Left renal cortex interstitium (tissue), 4 donors: ENCODE data around the gene CEND1. TPM values are rescaled to one million over a fixed set of nuclear protein-coding genes. Genes with fewer than 3 reads are reported as not detected.

Experiments used
- polyA plus RNA-seq, 4 donors: library from polyadenylated mRNA; unstranded; fragments of 120-200 nt; gene quantifications; one replicate each; pipeline ENCODE4 v1.2.1, GENCODE V29; 2013; ENCODE audit not compliant: insufficient read length in 4 of 4

CEND1 gene
- polyA plus RNA-seq, 4 donors = 0.28 to 1.3 (median 0.99) TPM

Other genes with a start within 250 kb of the CEND1 start
- 1 to 10 TPM; 3.0 to 7.3 (median 4.7) TPM for gene LMNTD2, start 229.4 kb downstream of the CEND1 start, polyA plus RNA-seq
- gene RASSF7, start 229.1 kb downstream of the CEND1 start, polyA plus RNA-seq = 10 to 100 TPM; 36.8 to 71.6 (median 58.8) TPM
- gene PHRF1, start 213.6 kb downstream of the CEND1 start, polyA plus RNA-seq = 10 to 100 TPM; 18.3 to 33.3 (median 26.8) TPM
- gene IRF7, start 174.1 kb downstream of the CEND1 start, polyA plus RNA-seq = 10 to 100 TPM in 3 of 4 donors, 1 to 10 TPM in 1; 5.4 to 15.4 (median 12.5) TPM
- 10 to 100 TPM; 24.9 to 49.2 (median 41.9) TPM for gene CDHR5, start 165.1 kb downstream of the CEND1 start, polyA plus RNA-seq
- gene SCT, start 162.9 kb downstream of the CEND1 start, polyA plus RNA-seq = 1 to 10 TPM in 3 of 4 donors, under 1 TPM in 1; 0.92 to 4.1 (median 2.2) TPM
- gene DRD4, start 152.8 kb downstream of the CEND1 start, polyA plus RNA-seq = 1 to 10 TPM; 1.8 to 5.2 (median 4.7) TPM
- 10 to 100 TPM; 44.7 to 57.7 (median 51.1) TPM for gene DEAF1, start 94.9 kb downstream of the CEND1 start, polyA plus RNA-seq
- 10 to 100 TPM; 36.1 to 56.7 (median 46.3) TPM for gene TMEM80, start 94.3 kb downstream of the CEND1 start, polyA plus RNA-seq
- gene EPS8L2, start 83.9 kb downstream of the CEND1 start, polyA plus RNA-seq = 100 to 1,000 TPM; 104 to 161 (median 139) TPM
- 100 to 1,000 TPM; 123 to 164 (median 136) TPM for gene TALDO1, start 42.6 kb downstream of the CEND1 start, polyA plus RNA-seq
- 100 to 1,000 TPM in 1 of 4 donors, 10 to 100 TPM in 3; 55.3 to 115 (median 84.8) TPM for gene GATD1, start 12.6 kb downstream of the CEND1 start, polyA plus RNA-seq
- 10 to 100 TPM; 13.1 to 24.3 (median 18.6) TPM for gene SLC25A22, start 8.2 kb upstream of the CEND1 start, polyA plus RNA-seq
- gene PIDD1, start 15.1 kb upstream of the CEND1 start, polyA plus RNA-seq = 10 to 100 TPM in 3 of 4 donors, 1 to 10 TPM in 1; 6.7 to 17.8 (median 12.9) TPM
- 1,000 to 10,000 TPM in 3 of 4 donors, 100 to 1,000 TPM in 1; 903 to 1,462 (median 1,115) TPM for gene RPLP2, start 19.9 kb upstream of the CEND1 start, polyA plus RNA-seq
- 10 to 100 TPM; 38.2 to 87.6 (median 68.0) TPM for gene PNPLA2, start 28.8 kb upstream of the CEND1 start, polyA plus RNA-seq
- gene CRACR2B, start 37.8 kb upstream of the CEND1 start, polyA plus RNA-seq = 10 to 100 TPM in 3 of 4 donors, 1 to 10 TPM in 1; 9.8 to 20.8 (median 17.2) TPM
- gene CD151, start 42.9 kb upstream of the CEND1 start, polyA plus RNA-seq = 100 to 1,000 TPM; 192 to 238 (median 217) TPM
- 100 to 1,000 TPM in 2 of 4 donors, 10 to 100 TPM in 2; 84.8 to 149 (median 111) TPM for gene POLR2L, start 52.4 kb upstream of the CEND1 start, polyA plus RNA-seq
- 10 to 100 TPM; 65.9 to 94.9 (median 76.6) TPM for gene TSPAN4, start 52.8 kb upstream of the CEND1 start, polyA plus RNA-seq
- 100 to 1,000 TPM; 108 to 134 (median 117) TPM for gene CHID1, start 120.7 kb upstream of the CEND1 start, polyA plus RNA-seq
- 100 to 1,000 TPM in 2 of 4 donors, 10 to 100 TPM in 2; 95.7 to 134 (median 108) TPM for gene AP2A2, start 135.8 kb upstream of the CEND1 start, polyA plus RNA-seq
- 10 to 100 TPM in 2 of 4 donors, 1 to 10 TPM in 2; 5.7 to 56.0 (median 20.3) TPM for gene MUC6, start 246.6 kb upstream of the CEND1 start, polyA plus RNA-seq